A673 (cell line): ENCODE data around the gene TSSC4. TPM values are rescaled to one million over a fixed set of nuclear protein-coding genes. Genes with fewer than 3 reads are reported as not detected.

ENCODE experiments used
- BruUV-seq: library from RNA; stranded (reverse); fragments of 400-500 nt; replicated peaks from 2 replicates; lab custom pipeline; 2021; lab: Mats Ljungman, UMichigan
- CTCF ChIA-PET: fragments of 300-600 bp; sonication (Branson Sonifier 250); formaldehyde crosslinking; loops from one replicate; lab custom pipeline; 2022; ENCODE audit warnings: antibody characterized with exemption; lab: Charles Lee
- POLR2A ChIA-PET: fragments of 300-600 bp; sonication (Branson Sonifier 250); formaldehyde crosslinking; loops from one replicate; lab custom pipeline; 2022; ENCODE audit warnings: antibody characterized with exemption; ENCODE audit not compliant: low non-redundant PET; lab: Charles Lee
- DNase-seq: peaks from one replicate; pipeline ENCODE4 v3.0.0-alpha.2; 2015; ENCODE audit warnings: low spot score
- H3K27ac ChIP-seq: fragments of 200-600 bp; sonication (generic); 2 replicates; pipeline ENCODE4 v1.5.1; 2016; ENCODE audit warnings: mixed run types, low read depth, mild to moderate bottlenecking, mixed read lengths, antibody characterized with exemption, low read length; ENCODE audit not compliant: poor library complexity, severe bottlenecking
- H3K27me3 ChIP-seq: fragments of 200-600 bp; sonication (generic); replicated peaks from 2 replicates; pipeline ENCODE4 v1.6.1; 2017; ENCODE audit warnings: mixed run types, low read depth, mild to moderate bottlenecking, mixed read lengths, antibody characterized with exemption, low read length; ENCODE audit not compliant: insufficient read depth, poor library complexity
- H3K36me3 ChIP-seq: fragments of 200-600 bp; sonication (generic); 2 replicates; pipeline ENCODE4 v1.6.1; 2016; ENCODE audit warnings: mixed run types, mild to moderate bottlenecking, mixed read lengths, antibody characterized with exemption, low read length; ENCODE audit not compliant: insufficient read depth, poor library complexity, severe bottlenecking
- H3K4me1 ChIP-seq: fragments of 200-600 bp; sonication (generic); 2 replicates; pipeline ENCODE4 v1.6.1; 2017; ENCODE audit warnings: mixed run types, mild to moderate bottlenecking, mixed read lengths, antibody characterized with exemption, low read length; ENCODE audit not compliant: insufficient read depth, poor library complexity, severe bottlenecking
- H3K4me3 ChIP-seq: fragments of 200-600 bp; sonication (generic); 2 replicates; pipeline ENCODE4 v1.5.1; 2016; ENCODE audit warnings: low read depth, mixed run types, mild to moderate bottlenecking, mixed read lengths, low read length; ENCODE audit not compliant: poor library complexity, severe bottlenecking
- H3K9me3 ChIP-seq: fragments of 200-600 bp; sonication (generic); 2 replicates; pipeline ENCODE4 v1.6.1; 2016; ENCODE audit warnings: mixed run types, low read depth, mild to moderate bottlenecking, mixed read lengths, antibody characterized with exemption, low read length; ENCODE audit not compliant: poor library complexity, severe bottlenecking
- CTCF ChIP-seq: fragments of 300-800, 200-600 bp; sonication (generic); conservative IDR thresholded peaks from 2 replicates; pipeline ENCODE4 v1.5.1; 2017; ENCODE audit warnings: low read depth, mild to moderate bottlenecking, antibody characterized with exemption, low read length, moderate library complexity, mixed read lengths
- EZH2 ChIP-seq: fragments of 200-600 bp; sonication (generic); IDR thresholded peaks from 2 replicates; pipeline ENCODE4 v1.6.1; 2017; ENCODE audit warnings: borderline replicate concordance, low read depth, mild to moderate bottlenecking, mixed read lengths, antibody characterized with exemption, low read length; ENCODE audit not compliant: poor library complexity, severe bottlenecking
- intact Hi-C: fragments of 100-400 bp; cut with micrococcal nuclease; formaldehyde crosslinking; loops from one replicate; pipeline ENCODE4 v1.10.0; 2022; ENCODE audit not compliant: unreplicated experiment
- total RNA-seq: library from RNA; stranded (reverse); gene quantifications from 2 replicates; pipeline ENCODE4 v1.2.3, GENCODE V29; 2021

Gene TSSC4
- total RNA-seq, 1 experiment from 2014 or later = 46.8 TPM

DNA sequence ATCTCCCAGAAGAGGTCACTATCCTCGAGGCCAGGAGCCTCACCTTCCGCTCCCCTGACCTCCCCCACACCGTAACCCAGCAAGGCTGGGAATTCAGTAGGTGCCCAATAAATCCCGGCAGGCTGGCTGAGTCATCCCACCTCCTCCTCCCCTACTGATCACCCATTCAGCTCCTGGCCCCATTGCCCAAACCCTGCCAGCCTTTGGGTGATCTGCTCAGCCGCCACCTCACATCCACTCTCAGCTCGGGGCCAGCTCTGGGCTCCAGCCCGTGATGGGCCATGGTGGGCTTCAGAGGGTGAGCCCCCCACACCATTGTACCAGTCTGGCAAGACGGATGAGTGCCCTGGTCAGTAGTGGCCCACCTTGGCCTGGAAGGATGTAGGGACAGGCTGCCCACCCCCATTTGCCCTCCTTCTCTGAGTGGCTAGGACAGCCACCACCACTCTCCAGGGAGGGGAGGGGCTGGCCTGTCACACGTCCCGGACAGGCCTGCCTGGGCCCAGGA, 35.5 kb downstream of the TSSC4 start:
- no peak overlapping the region for H3K27ac ChIP-seq
- no peaks in the 10 kb centered on the region for H3K9me3 ChIP-seq
- no TSS peak for BruUV-seq
- TF ChIP-seq EZH2 = no peak
- no peak for TF ChIP-seq CTCF
- DNase-seq = no peak
- no peaks in the 10 kb centered on the region for H3K27me3 ChIP-seq
- intact Hi-C loops = no loop called here
- H3K4me1 ChIP-seq = no peaks in the 10 kb centered on the region
- POLR2A ChIA-PET = no interaction called here
- H3K36me3 ChIP-seq = no peaks in the 10 kb centered on the region
- CTCF ChIA-PET = no interaction called here
- no peak overlapping the region for H3K4me3 ChIP-seq

GRCh38 chr11:2436521-2437031, 36.0 kb downstream of the TSSC4 start:
- no peaks in the 10 kb centered on the region for H3K27me3 ChIP-seq
- TF ChIP-seq CTCF (no peak), EZH2 (no peak)
- BruUV-seq = no TSS peak
- H3K4me1 ChIP-seq = no peaks in the 10 kb centered on the region
- DNase-seq = no peak
- ChIA-PET CTCF (no interaction called here), POLR2A (no interaction called here)
- intact Hi-C loops = no loop called here
- no peaks in the 10 kb centered on the region for H3K36me3 ChIP-seq
- H3K4me3 ChIP-seq = no peak overlapping the region
- H3K9me3 ChIP-seq = no peaks in the 10 kb centered on the region
- H3K27ac ChIP-seq = no peak overlapping the region

- BruUV-seq = no TSS peak
- H3K36me3 ChIP-seq = no peaks in the 10 kb centered on the region
- no peak overlapping the region for H3K4me3 ChIP-seq
- intact Hi-C loops = no loop called here
- no peaks in the 10 kb centered on the region for H3K4me1 ChIP-seq
- ChIA-PET CTCF (no interaction called here), POLR2A (no interaction called here)
- no peaks in the 10 kb centered on the region for H3K9me3 ChIP-seq
- H3K27me3 ChIP-seq = no peaks in the 10 kb centered on the region
- no peak overlapping the region for H3K27ac ChIP-seq
- no peak for DNase-seq
- TF ChIP-seq EZH2 (no peak), CTCF (no peak)
Observed at GRCh38 chr11:2437516-2437915, 37.0 kb downstream of the TSSC4 start.
